HepG2 (cell line): ENCODE measurements around the gene TTLL8. TPM values are rescaled to one million over a fixed set of nuclear protein-coding genes. Genes with fewer than 3 reads are reported as not detected.
A peak's percentile ranks its signal among the peaks of the same experiment; 100 is the strongest.

ENCODE experiments used
- ERF ChIP-seq: IDR thresholded peaks from 2 replicates; pipeline ENCODE4 v1.6.1; 2018; ENCODE audit warnings: missing biosample characterization, missing genetic modification reagents
- ESRRA ChIP-seq: sonication (generic); formaldehyde crosslinking; IDR thresholded peaks from 2 replicates; pipeline ENCODE4 v1.5.1; 2020; ENCODE audit warnings: mild to moderate bottlenecking, low read depth, missing genetic modification reagents
- ZFP62 ChIP-seq: sonication (generic); formaldehyde crosslinking; IDR thresholded peaks from 2 replicates; pipeline ENCODE4 v1.4.0; 2020; ENCODE audit warnings: missing genetic modification reagents
- polyA plus RNA-seq, 8 experiments: library from polyadenylated mRNA; depleted of rRNA in 3 of 8; stranded (reverse) in 7 of 8; unstranded in 1 of 8; fragments of >200 nt; fragmentation: Illumina TruSeq in 4 of 8; extraction: Trizol in 4 of 8; gene quantifications; 2 replicates each; pipeline versions ENCODE4 v1.2.1 to v1.2.3, GENCODE V29; 2011 to 2016; ENCODE audit warnings: low read depth in 4 of 8, missing spikeins in 1 of 8, mixed read lengths in 1 of 8; ENCODE audit not compliant: insufficient read depth in 1 of 8
- total RNA-seq, 5 experiments: library from RNA; depleted of rRNA; stranded (reverse); fragments of >200 nt; fragmentation: Illumina TruSeq; extraction: Trizol; gene quantifications; 2 replicates each; pipeline ENCODE4 v1.2.3, GENCODE V29; 2016; ENCODE audit warnings: low read depth in 1 of 5
- TF ChIP-seq, protein P1 (sequence below), 2 experiments: fragments of 450-650 bp in 1 of 2; sonication (generic) in 1 of 2; formaldehyde crosslinking in 1 of 2; IDR thresholded peaks; 2 replicates each; pipeline versions ENCODE4 v1.6.1 to v1.8.0; 2016 to 2022; ENCODE audit warnings: antibody characterized with exemption in 1 of 2, mild to moderate bottlenecking in 1 of 2, missing genetic modification reagents in 1 of 2
- TF ChIP-seq, protein P2 (sequence below): sonication (generic); formaldehyde crosslinking; IDR thresholded peaks from 2 replicates; pipeline ENCODE4 v1.9.0; 2021; ENCODE audit warnings: mild to moderate bottlenecking, missing genetic modification reagents
- TF ChIP-seq, protein P3 (sequence below): sonication (generic); formaldehyde crosslinking; IDR thresholded peaks from 2 replicates; pipeline ENCODE4 v1.5.0; 2020; ENCODE audit warnings: missing genetic modification reagents
- TF ChIP-seq, protein P4 (sequence below): sonication (generic); formaldehyde crosslinking; IDR thresholded peaks from 2 replicates; pipeline ENCODE4 v1.5.1; 2020; ENCODE audit warnings: missing genetic modification reagents, mild to moderate bottlenecking, borderline replicate concordance

Gene TTLL8
- total and polyA plus RNA-seq, 2 of the 13 experiments (the other 11 are each of a cell fraction or from before 2014, with no cell fraction given): not detected

DNA sequence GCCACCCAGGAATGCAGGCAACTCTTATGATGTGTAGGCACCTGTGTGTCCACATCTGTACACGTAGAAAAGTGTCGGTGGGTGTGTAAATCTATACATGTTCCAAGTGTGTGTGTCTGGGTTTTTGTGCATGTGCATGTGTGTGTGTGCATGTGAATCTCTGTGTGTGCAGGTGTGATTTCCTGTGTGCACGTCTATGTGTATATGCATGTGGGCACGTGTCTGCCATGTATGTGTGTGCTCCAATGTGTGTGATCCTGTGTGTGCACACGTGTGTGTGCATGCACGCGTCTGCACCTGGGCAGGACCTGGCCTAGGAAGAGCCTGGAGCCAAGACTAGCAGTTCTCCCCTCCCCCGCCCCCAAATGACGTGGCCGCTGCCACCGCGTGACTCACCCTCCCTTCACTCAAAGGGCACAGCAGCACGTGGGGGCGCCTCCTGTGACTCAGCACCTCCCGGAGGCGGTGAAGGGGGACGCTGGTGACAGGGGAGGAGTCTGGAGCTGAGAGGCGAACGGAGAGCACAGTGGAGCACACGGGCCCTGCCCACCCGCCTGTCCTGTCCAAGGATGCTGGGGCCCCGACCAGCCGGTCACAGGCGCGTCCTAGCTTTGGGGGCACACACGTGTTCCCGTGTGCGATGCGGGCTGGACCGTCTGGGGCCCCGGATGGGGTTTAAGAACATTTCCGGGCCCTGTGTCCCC, 87.4 kb downstream of the TTLL8 start (continued):
- TF ChIP-seq, protein P1, sequence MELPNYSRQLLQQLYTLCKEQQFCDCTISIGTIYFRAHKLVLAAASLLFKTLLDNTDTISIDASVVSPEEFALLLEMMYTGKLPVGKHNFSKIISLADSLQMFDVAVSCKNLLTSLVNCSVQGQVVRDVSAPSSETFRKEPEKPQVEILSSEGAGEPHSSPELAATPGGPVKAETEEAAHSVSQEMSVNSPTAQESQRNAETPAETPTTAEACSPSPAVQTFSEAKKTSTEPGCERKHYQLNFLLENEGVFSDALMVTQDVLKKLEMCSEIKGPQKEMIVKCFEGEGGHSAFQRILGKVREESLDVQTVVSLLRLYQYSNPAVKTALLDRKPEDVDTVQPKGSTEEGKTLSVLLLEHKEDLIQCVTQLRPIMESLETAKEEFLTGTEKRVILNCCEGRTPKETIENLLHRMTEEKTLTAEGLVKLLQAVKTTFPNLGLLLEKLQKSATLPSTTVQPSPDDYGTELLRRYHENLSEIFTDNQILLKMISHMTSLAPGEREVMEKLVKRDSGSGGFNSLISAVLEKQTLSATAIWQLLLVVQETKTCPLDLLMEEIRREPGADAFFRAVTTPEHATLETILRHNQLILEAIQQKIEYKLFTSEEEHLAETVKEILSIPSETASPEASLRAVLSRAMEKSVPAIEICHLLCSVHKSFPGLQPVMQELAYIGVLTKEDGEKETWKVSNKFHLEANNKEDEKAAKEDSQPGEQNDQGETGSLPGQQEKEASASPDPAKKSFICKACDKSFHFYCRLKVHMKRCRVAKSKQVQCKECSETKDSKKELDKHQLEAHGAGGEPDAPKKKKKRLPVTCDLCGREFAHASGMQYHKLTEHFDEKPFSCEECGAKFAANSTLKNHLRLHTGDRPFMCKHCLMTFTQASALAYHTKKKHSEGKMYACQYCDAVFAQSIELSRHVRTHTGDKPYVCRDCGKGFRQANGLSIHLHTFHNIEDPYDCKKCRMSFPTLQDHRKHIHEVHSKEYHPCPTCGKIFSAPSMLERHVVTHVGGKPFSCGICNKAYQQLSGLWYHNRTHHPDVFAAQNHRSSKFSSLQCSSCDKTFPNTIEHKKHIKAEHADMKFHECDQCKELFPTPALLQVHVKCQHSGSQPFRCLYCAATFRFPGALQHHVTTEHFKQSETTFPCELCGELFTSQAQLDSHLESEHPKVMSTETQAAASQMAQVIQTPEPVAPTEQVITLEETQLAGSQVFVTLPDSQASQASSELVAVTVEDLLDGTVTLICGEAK (IDR thresholded peaks at IDR 0.05): no peak
- TF ChIP-seq, protein P1 (CRISPR knock-in tag; IDR thresholded peaks at IDR 0.05): no peak
- TF ChIP-seq ERF (CRISPR knock-in tag) (peak; percentile 77), ESRRA (CRISPR knock-in tag) (0 out of 2 replicates have a peak, but pooled peaks have one; percentile 50), ZFP62 (no peak)
- TF ChIP-seq, protein P2, sequence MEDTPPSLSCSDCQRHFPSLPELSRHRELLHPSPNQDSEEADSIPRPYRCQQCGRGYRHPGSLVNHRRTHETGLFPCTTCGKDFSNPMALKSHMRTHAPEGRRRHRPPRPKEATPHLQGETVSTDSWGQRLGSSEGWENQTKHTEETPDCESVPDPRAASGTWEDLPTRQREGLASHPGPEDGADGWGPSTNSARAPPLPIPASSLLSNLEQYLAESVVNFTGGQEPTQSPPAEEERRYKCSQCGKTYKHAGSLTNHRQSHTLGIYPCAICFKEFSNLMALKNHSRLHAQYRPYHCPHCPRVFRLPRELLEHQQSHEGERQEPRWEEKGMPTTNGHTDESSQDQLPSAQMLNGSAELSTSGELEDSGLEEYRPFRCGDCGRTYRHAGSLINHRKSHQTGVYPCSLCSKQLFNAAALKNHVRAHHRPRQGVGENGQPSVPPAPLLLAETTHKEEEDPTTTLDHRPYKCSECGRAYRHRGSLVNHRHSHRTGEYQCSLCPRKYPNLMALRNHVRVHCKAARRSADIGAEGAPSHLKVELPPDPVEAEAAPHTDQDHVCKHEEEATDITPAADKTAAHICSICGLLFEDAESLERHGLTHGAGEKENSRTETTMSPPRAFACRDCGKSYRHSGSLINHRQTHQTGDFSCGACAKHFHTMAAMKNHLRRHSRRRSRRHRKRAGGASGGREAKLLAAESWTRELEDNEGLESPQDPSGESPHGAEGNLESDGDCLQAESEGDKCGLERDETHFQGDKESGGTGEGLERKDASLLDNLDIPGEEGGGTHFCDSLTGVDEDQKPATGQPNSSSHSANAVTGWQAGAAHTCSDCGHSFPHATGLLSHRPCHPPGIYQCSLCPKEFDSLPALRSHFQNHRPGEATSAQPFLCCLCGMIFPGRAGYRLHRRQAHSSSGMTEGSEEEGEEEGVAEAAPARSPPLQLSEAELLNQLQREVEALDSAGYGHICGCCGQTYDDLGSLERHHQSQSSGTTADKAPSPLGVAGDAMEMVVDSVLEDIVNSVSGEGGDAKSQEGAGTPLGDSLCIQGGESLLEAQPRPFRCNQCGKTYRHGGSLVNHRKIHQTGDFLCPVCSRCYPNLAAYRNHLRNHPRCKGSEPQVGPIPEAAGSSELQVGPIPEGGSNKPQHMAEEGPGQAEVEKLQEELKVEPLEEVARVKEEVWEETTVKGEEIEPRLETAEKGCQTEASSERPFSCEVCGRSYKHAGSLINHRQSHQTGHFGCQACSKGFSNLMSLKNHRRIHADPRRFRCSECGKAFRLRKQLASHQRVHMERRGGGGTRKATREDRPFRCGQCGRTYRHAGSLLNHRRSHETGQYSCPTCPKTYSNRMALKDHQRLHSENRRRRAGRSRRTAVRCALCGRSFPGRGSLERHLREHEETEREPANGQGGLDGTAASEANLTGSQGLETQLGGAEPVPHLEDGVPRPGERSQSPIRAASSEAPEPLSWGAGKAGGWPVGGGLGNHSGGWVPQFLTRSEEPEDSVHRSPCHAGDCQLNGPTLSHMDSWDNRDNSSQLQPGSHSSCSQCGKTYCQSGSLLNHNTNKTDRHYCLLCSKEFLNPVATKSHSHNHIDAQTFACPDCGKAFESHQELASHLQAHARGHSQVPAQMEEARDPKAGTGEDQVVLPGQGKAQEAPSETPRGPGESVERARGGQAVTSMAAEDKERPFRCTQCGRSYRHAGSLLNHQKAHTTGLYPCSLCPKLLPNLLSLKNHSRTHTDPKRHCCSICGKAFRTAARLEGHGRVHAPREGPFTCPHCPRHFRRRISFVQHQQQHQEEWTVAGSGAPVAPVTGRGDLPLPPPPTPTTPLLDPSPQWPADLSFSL: peak; percentile 79; the same call in 1 of the 2 replicates
- TF ChIP-seq, protein P3, sequence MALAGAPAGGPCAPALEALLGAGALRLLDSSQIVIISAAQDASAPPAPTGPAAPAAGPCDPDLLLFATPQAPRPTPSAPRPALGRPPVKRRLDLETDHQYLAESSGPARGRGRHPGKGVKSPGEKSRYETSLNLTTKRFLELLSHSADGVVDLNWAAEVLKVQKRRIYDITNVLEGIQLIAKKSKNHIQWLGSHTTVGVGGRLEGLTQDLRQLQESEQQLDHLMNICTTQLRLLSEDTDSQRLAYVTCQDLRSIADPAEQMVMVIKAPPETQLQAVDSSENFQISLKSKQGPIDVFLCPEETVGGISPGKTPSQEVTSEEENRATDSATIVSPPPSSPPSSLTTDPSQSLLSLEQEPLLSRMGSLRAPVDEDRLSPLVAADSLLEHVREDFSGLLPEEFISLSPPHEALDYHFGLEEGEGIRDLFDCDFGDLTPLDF: no peak; the same call in 1 of the 2 replicates
- TF ChIP-seq, protein P4, sequence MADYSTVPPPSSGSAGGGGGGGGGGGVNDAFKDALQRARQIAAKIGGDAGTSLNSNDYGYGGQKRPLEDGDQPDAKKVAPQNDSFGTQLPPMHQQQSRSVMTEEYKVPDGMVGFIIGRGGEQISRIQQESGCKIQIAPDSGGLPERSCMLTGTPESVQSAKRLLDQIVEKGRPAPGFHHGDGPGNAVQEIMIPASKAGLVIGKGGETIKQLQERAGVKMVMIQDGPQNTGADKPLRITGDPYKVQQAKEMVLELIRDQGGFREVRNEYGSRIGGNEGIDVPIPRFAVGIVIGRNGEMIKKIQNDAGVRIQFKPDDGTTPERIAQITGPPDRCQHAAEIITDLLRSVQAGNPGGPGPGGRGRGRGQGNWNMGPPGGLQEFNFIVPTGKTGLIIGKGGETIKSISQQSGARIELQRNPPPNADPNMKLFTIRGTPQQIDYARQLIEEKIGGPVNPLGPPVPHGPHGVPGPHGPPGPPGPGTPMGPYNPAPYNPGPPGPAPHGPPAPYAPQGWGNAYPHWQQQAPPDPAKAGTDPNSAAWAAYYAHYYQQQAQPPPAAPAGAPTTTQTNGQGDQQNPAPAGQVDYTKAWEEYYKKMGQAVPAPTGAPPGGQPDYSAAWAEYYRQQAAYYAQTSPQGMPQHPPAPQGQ: no peak
